GM19193 (cell line): Measurements from ENCODE around the gene MECP2.

Experiments used
- POLR2A ChIP-seq: IDR thresholded peaks from 4 replicates; pipeline ENCODE4 v1.6.1; 2011; ENCODE audit not compliant: insufficient read depth, insufficient read length; ENCODE audit errors: extremely low read depth

Gene MECP2

DNA sequence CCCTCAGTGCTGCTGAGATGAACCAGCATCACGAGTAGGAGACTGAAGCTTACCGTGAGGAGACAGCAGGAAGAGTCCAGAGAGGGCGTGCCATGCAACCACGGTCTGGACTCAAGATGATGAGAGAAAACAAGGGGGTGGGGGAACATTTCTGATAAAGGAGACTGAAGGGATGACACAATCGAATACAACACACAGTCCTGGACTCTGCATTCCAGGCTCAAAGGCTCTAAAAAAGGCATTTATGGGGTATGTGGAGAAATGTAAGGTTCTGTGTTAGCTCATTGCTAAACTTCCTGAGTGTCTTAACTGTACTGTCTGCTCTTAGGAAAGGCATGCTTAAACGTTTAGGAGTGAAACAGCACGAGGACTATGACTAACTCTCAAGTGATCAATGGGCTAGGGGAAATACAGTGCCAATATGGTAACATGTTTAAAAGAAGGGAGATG is 57.2 kb downstream of the MECP2 start:
- TF ChIP-seq POLR2A: no peak

- no peak for TF ChIP-seq POLR2A
Observed at GRCh38 chrX:154039577-154039976, 57.9 kb downstream of the MECP2 start.

GRCh38 chrX:154038656-154039055 is 58.9 kb downstream of the MECP2 start:
- TF ChIP-seq POLR2A: no peak

- no peak for TF ChIP-seq POLR2A
Observed at GRCh38 chrX:154037754-154038153, 59.8 kb downstream of the MECP2 start.

- TF ChIP-seq POLR2A: no peak
Observed at GRCh38 chrX:154036513-154036912, 61.0 kb downstream of the MECP2 start.

DNA sequence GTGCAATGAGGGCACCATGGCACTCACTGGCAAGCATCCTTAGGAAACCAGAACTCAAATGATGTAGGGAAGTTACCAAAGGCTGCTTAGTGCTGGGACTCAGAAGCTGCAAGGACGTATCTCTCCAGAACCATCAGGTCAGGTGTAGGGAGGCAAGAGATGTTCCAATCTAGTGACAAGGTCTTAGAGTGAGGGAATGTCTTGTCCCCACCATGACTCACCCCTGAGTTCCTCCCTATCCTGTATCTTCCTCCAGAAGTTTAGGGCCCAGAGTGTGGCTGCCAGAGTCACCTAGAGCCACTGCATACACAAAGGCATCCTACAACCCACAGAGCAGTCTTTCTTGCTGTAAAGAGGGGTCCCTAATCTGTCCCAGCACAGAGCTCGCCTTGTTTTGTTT is 63.7 kb downstream of the MECP2 start:
- TF ChIP-seq POLR2A: no peak

- TF ChIP-seq POLR2A: no peak
Observed at GRCh38 chrX:154032653-154033052, 64.9 kb downstream of the MECP2 start.

DNA sequence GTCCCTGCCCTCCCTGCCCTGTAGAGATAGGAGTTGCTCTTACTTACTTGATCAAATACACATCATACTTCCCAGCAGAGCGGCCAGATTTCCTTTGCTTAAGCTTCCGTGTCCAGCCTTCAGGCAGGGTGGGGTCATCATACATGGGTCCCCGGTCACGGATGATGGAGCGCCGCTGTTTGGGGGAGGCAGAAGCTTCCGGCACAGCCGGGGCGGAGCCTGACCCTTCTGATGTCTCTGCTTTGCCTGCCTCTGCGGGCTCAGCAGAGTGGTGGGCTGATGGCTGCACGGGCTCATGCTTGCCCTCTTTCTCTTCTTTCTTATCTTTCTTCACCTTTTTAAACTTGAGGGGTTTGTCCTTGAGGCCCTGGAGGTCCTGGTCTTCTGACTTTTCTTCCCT is 65.4 kb downstream of the MECP2 start:
- no peak for TF ChIP-seq POLR2A

GRCh38 chrX:154030715-154031305 is 66.7 kb downstream of the MECP2 start:
- no peak for TF ChIP-seq POLR2A

DNA sequence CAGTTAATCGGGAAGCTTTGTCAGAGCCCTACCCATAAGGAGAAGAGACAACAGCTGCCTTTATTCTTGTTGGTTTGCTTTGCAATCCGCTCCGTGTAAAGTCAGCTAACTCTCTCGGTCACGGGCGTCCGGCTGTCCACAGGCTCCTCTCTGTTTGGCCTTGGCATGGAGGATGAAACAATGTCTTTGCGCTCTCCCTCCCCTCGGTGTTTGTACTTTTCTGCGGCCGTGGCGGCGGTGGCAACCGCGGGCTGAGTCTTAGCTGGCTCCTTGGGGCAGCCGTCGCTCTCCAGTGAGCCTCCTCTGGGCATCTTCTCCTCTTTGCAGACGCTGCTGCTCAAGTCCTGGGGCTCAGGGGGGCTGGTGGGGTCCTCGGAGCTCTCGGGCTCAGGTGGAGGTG is 67.3 kb downstream of the MECP2 start:
- no peak for TF ChIP-seq POLR2A

GRCh38 chrX:154029439-154029838 is 68.1 kb downstream of the MECP2 start:
- TF ChIP-seq POLR2A: no peak

- TF ChIP-seq POLR2A: no peak
Observed at GRCh38 chrX:154028502-154029184, 68.9 kb downstream of the MECP2 start.

DNA sequence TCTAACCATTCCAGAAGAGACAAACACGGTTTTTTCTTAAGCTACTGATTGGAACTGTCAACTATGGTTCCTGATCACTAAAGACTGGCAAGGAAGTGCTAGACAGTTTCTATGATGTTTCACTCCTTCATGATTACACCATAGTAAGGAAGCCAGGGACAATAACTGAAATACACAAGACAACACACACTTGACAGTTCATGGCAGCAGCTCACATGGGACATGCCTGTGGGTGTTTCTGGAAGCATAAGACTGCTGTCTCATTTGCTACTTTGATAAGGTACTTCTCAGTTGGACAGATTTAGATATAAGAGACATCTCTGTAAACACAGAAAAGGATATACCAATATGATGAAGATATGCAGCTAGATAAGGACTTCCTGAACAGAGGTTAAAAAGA is 69.5 kb downstream of the MECP2 start:
- TF ChIP-seq POLR2A: no peak

DNA sequence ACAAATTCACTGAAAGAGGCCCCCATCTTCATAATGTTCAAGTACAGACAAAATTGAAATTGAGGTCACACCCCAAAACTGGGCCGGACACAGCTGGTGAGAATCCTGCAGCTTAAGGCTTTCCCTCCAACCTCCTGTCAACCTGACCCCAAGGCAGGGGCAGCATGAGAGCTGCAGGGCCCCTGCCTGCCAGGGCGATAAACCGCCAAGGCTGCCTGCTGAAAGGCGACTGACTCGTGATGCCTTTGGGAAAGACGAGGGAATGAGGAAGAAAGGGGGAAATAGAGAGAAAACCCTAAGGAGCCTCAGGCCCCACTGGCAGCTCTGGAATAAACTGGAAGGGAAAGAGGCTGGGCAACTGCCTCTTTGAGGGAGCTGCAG is 70.5 kb downstream of the MECP2 start:
- no peak for TF ChIP-seq POLR2A

DNA sequence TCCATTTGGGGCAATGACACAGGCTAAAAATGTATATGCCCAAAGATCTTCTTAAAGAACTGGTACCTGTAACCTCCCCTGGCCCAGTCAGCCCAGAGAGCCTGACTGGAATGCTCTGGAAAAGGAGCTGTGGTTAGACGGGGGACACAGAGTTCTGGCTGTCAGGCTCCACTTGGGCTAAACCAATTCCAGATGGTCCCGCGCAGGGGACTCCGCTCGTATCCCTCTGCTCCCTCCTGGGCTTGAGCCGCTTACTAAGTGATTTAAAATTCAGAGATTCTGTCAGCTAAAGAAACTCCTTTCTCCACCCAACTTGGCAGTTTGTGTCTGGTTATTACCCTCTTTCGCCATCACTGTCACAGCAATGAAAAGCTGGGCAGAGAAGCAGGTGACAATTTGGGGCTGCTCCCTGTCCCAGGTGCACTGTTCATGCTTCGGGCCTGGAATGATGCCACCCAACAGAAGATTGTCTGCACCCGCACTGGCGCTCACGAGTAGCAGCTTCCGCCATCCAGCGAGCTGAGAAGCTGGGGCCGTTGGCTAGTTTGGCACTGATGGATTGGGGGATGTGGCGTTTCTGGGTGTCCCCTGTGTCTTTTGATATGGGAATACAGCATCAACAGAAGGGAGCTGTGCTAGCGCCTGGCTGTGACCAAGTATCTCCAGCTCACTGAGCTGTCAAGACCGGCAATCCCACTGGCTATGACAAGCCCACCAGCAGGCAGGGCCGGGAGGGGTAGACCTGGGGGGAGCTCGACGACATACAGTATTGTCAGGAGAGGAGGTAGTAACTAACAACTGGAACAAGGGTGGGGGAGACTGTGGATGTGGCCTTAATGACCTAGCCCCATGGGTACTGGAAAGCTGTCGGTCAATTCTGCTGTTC is 71.1 kb downstream of the MECP2 start:
- no peak for TF ChIP-seq POLR2A

DNA sequence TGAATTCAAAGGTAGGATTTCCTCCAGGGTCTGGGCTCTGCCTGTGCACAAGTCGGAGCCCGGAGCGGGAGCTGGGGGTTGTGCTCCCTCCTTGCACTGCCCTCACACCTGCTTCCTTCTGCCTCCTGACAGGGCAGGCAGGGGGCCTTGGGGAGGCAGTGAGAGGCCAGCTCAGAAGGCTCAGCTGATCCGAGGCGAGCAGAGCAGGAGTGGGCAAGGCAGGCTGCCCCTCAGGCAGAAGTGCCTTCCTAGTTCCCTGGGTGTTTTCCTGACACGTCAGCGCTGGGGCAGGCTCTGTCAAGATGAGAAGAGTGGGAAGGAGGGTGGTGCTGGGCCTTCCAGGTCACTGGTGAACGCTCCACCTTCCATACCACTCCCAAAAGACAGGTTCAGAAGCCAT is 72.3 kb downstream of the MECP2 start:
- TF ChIP-seq POLR2A: no peak
